Hepatocyte (in vitro differentiated cells): ENCODE results near the gene P2RX4. TPM values are rescaled to one million over a fixed set of nuclear protein-coding genes. Genes with fewer than 3 reads are reported as not detected.
"Not testable (repeated sequence)": the region's sequence is repeated elsewhere in the genome, so short reads cannot be mapped to it uniquely, and the experiment has no call there.

Experiments
- DNase-seq: peaks from one replicate; pipeline ENCODE4 v3.0.0-alpha.2; 2016; ENCODE audit warnings: low spot score
- H2AFZ ChIP-seq: fragments of 200-600 bp; sonication (generic); 2 replicates; pipeline ENCODE4 v1.6.0; 2016; ENCODE audit warnings: antibody characterized with exemption, mild to moderate bottlenecking
- H3K27ac ChIP-seq: fragments of 200-600 bp; sonication (generic); 2 replicates; pipeline ENCODE4 v1.5.1; 2016; ENCODE audit warnings: mild to moderate bottlenecking
- H3K27me3 ChIP-seq: fragments of 200-600 bp; sonication (generic); 2 replicates; pipeline ENCODE4 v1.6.1; 2016
- H3K36me3 ChIP-seq: fragments of 200-600 bp; sonication (generic); replicated peaks from 2 replicates; pipeline ENCODE4 v1.5.1; 2016; ENCODE audit warnings: low read depth; ENCODE audit not compliant: insufficient read depth
- H3K4me1 ChIP-seq: fragments of 200-600 bp; sonication (generic); 2 replicates; pipeline ENCODE4 v1.5.1; 2016; ENCODE audit warnings: mild to moderate bottlenecking, moderate library complexity; ENCODE audit not compliant: insufficient read depth
- H3K4me2 ChIP-seq: fragments of 200-600 bp; sonication (generic); 2 replicates; pipeline ENCODE4 v1.6.0; 2016
- H3K4me3 ChIP-seq: fragments of 200-600 bp; sonication (generic); 2 replicates; pipeline ENCODE4 v1.5.1; 2016; ENCODE audit warnings: mild to moderate bottlenecking
- H3K79me2 ChIP-seq: fragments of 200-600 bp; sonication (generic); 2 replicates; pipeline ENCODE4 v1.6.0; 2017; ENCODE audit warnings: mild to moderate bottlenecking
- H3K9me2 ChIP-seq: fragments of 200-600 bp; sonication (generic); replicated peaks from 2 replicates; pipeline ENCODE4 v1.6.0; 2017; ENCODE audit warnings: mild to moderate bottlenecking; ENCODE audit not compliant: insufficient read depth
- H3K9me3 ChIP-seq: fragments of 200-600 bp; sonication (generic); 2 replicates; pipeline ENCODE4 v1.5.1; 2016; ENCODE audit warnings: low read depth, mild to moderate bottlenecking
- H4K20me1 ChIP-seq: fragments of 200-600 bp; sonication (generic); 2 replicates; pipeline ENCODE4 v1.6.0; 2016; ENCODE audit warnings: mild to moderate bottlenecking; ENCODE audit not compliant: insufficient read depth, poor library complexity, severe bottlenecking
- EZH2 ChIP-seq: fragments of 200-600 bp; sonication (generic); IDR thresholded peaks from 2 replicates; pipeline ENCODE4 v1.6.1; 2016; ENCODE audit warnings: antibody characterized with exemption, mild to moderate bottlenecking, borderline replicate concordance
- EZH2phosphoT487 ChIP-seq: fragments of 200-600 bp; sonication (generic); IDR thresholded peaks from one replicate; pipeline ENCODE4 v1.6.1; 2018; ENCODE audit warnings: antibody characterized with exemption, mild to moderate bottlenecking, low read depth, moderate library complexity; ENCODE audit not compliant: unreplicated experiment, severe bottlenecking
- WGBS: methylation state at CpG from one replicate; pipeline ENCODE4 v1.1.6; 2016; ENCODE audit warnings: low lambda C conversion rate; ENCODE audit errors: missing lambda C conversion rate; 5-methylcytosine and 5-hydroxymethylcytosine counted together
- polyA plus RNA-seq: library from polyadenylated mRNA; unstranded; fragments of >200 nt; fragmentation: Nextera tagmentation; extraction: Ambion mirVana; gene quantifications from 2 replicates; pipeline ENCODE4 v1.2.1, GENCODE V29; 2016
- total RNA-seq: library from RNA; depleted of rRNA; stranded (reverse); fragments of >200 nt; gene quantifications from 2 replicates; pipeline ENCODE4 v1.2.3, GENCODE V29; 2014
- TF ChIP-seq, protein P1 (sequence below): fragments of 200-600 bp; sonication (generic); IDR thresholded peaks from 2 replicates; pipeline ENCODE4 v1.5.1; 2016; ENCODE audit warnings: antibody characterized with exemption, mild to moderate bottlenecking; ENCODE audit not compliant: poor library complexity

The P2RX4 gene
- total and polyA plus RNA-seq, 2 experiments from 2014 or later, result 81.8 to 94.6 TPM

DNA sequence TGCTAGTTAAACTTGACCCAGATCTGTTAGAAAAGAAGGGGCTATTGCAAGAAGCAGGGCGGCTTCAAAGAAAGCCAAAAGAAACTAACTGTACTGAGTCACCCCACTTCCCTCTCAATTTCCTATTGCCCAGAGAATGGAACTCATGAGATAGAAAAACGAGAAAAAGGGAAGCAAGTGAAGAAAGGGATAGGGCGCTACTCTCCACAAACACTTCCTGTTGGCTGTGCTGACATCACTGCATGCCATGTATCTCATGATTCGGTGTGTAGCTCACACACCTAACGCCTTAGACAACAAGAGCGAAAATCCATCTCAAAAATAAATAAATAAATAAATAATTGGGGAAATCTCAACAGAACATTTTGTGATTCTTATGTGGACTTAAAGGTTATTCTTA lies 13.0 kb upstream of the P2RX4 start:
- H3K4me3 ChIP-seq, result no peak overlapping the region
- H3K36me3 ChIP-seq, result no peaks in the 10 kb centered on the region
- H3K79me2 ChIP-seq, result no peaks in the 10 kb centered on the region
- TF ChIP-seq, protein P1, sequence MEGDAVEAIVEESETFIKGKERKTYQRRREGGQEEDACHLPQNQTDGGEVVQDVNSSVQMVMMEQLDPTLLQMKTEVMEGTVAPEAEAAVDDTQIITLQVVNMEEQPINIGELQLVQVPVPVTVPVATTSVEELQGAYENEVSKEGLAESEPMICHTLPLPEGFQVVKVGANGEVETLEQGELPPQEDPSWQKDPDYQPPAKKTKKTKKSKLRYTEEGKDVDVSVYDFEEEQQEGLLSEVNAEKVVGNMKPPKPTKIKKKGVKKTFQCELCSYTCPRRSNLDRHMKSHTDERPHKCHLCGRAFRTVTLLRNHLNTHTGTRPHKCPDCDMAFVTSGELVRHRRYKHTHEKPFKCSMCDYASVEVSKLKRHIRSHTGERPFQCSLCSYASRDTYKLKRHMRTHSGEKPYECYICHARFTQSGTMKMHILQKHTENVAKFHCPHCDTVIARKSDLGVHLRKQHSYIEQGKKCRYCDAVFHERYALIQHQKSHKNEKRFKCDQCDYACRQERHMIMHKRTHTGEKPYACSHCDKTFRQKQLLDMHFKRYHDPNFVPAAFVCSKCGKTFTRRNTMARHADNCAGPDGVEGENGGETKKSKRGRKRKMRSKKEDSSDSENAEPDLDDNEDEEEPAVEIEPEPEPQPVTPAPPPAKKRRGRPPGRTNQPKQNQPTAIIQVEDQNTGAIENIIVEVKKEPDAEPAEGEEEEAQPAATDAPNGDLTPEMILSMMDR, result no peak
- TF ChIP-seq EZH2 (no peak), EZH2phosphoT487 (no peak)
- H3K27me3 ChIP-seq, result no peaks in the 10 kb centered on the region
- H3K4me2 ChIP-seq, result no peak overlapping the region
- DNase-seq, result no peak
- no peak overlapping the region for H2AFZ ChIP-seq
- no peaks in the 10 kb centered on the region for H3K4me1 ChIP-seq
- no peak overlapping the region for H3K27ac ChIP-seq
- no peaks in the 10 kb centered on the region for H4K20me1 ChIP-seq
- 90% methylated on average over 6 of the region's 6 CpGs for WGBS
- no peaks in the 10 kb centered on the region for H3K9me3 ChIP-seq
- no peaks in the 10 kb centered on the region for H3K9me2 ChIP-seq

DNA sequence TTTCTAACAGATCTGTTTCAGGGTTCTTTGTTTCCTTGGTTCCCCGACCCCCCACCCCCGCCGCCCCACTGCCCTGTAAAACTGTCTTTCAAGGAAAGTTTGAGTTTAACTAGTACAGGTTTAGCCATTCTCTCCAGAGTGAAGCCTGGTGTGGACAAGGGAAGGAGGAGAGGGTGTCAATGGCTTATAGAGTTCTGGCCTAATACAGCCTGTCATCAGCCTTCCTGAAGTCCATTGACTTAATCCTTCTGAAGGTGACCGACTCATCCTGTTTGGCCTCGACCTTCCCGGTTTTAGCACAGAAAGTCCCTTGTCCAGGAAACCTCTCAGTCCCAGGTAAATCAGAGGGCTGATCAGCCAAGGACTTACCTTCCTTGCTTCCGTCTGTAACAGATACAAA lies 11.0 kb upstream of the P2RX4 start:
- no peak overlapping the region for H3K4me3 ChIP-seq
- H3K4me1 ChIP-seq, result peaks cover 4% of the 10 kb centered on the region
- DNase-seq, result no peak
- H3K4me2 ChIP-seq, result no peak overlapping the region
- no peaks in the 10 kb centered on the region for H4K20me1 ChIP-seq
- H3K27me3 ChIP-seq, result no peaks in the 10 kb centered on the region
- no peaks in the 10 kb centered on the region for H3K79me2 ChIP-seq
- WGBS, result 65% methylated on average over 7 of the region's 7 CpGs
- H2AFZ ChIP-seq, result no peak overlapping the region
- no peak overlapping the region for H3K27ac ChIP-seq
- no peaks in the 10 kb centered on the region for H3K9me2 ChIP-seq
- no peaks in the 10 kb centered on the region for H3K36me3 ChIP-seq
- TF ChIP-seq EZH2phosphoT487, result no peak
- TF ChIP-seq, protein P1, result no peak
- TF ChIP-seq EZH2, result no peak
- H3K9me3 ChIP-seq, result no peaks in the 10 kb centered on the region

DNA sequence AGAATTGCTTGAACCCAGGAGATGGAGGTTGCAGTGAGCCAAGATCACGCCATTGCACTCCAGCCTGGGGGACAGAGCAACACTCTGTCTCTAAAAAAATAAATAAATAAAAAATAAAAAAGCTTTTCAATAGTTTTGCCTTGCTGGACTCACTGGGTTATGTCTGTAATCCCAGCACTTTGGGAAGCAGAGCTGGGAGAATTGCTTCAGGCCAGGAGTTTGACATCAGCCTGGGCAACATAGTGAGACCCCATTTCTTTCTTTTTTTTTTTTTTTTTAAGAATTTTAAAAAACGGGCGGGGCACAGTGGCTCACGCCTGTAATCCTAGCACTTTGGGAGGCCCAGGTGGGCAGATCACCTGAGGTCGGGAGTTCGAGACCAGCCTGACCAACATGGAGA lies 8.8 kb upstream of the P2RX4 start:
- not testable (repeated sequence) for H3K36me3 ChIP-seq, H3K4me2 ChIP-seq, H3K4me3 ChIP-seq, H3K27ac ChIP-seq, H3K4me1 ChIP-seq, H3K9me2 ChIP-seq, H3K79me2 ChIP-seq, DNase-seq, H3K27me3 ChIP-seq, H4K20me1 ChIP-seq, H2AFZ ChIP-seq, H3K9me3 ChIP-seq
- WGBS, result 100% methylated on average over 6 of the region's 6 CpGs

DNA sequence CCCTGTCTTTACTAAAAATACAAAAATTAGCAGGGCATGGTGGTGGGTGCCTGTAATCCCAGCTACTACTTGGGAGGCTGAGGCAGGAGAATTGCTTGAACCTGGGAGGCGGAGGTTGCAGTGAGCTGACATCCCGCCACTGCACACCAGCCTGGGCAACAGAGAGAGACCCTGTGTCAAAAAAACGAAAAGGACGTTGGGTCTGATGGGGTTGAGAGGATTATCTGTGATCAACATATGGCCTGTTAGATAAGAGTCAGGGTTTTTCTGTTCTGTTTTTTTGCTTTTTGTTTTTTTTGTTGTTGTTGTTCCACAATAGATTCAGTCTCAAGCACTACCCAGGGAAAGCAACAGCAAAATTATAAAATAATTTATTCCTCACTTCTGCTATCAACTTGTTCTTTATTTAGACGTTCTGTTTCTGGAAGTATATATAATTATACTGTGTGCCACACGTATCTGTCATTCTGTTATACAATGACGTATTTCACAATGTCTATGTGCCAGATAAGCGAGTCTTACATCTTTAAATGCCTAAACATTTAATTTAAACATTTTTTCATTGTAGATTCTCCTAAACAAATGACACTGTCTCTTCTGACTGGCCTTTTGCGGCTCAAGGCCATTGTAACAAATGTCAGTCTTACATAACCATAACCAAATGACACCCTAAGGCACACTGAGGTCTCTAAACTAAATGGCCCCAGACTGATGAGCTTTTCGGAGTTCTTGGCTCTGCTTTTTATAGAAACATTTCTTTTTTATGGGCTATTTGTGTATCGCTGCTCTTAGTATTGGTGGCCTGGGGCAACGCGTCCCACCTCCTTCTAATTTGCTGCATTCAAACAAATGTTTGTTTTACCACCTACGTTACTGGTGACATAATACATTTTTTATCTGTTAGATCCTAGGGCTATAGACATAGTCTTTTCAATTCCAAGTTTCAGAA lies 7.2 kb upstream of the P2RX4 start:
- Histone ChIP-seq H4K20me1 (no peaks in the 10 kb centered on the region), H3K4me3 (no peak overlapping the region), H3K27ac (no peak overlapping the region), H3K36me3 (no peaks in the 10 kb centered on the region), H3K9me2 (no peaks in the 10 kb centered on the region), H3K9me3 (no peaks in the 10 kb centered on the region), H2AFZ (no peak overlapping the region), H3K27me3 (no peaks in the 10 kb centered on the region), H3K4me2 (peak overlapping the region; percentile 49), H3K79me2 (no peaks in the 10 kb centered on the region), H3K4me1 (peaks cover 4% of the 10 kb centered on the region)
- 56% methylated on average over 14 of the region's 14 CpGs for WGBS
- DNase-seq, result no peak
- TF ChIP-seq, protein P1, result no peak
- TF ChIP-seq EZH2 (no peak), EZH2phosphoT487 (no peak)
